GM23338 (cell line): ENCODE results near the gene KLHL25. TPM values are rescaled to one million over a fixed set of nuclear protein-coding genes. Genes with fewer than 3 reads are reported as not detected.

Experiments
- ATAC-seq: fragments of 200-7000 bp; cut with Tn5 transposase; 3 replicates; pipeline ENCODE4 v1.9.1; 2020
- DNase-seq: peaks from one replicate; pipeline ENCODE4 v3.0.0-alpha.2; 2015; ENCODE audit warnings: low spot score
- H2AFZ ChIP-seq: fragments of 200-600 bp; sonication (generic); 2 replicates; pipeline ENCODE4 v1.8.0; 2016; ENCODE audit warnings: antibody characterized with exemption, mild to moderate bottlenecking, moderate library complexity
- H3F3A ChIP-seq: fragments of 200-600 bp; sonication (generic); replicated peaks from 2 replicates; pipeline ENCODE4 v1.8.0; 2017; ENCODE audit warnings: antibody characterized with exemption, mixed run types, low read depth
- H3K27ac ChIP-seq: fragments of 200-600 bp; sonication (generic); 2 replicates; pipeline ENCODE4 v1.6.1; 2016; ENCODE audit warnings: low read depth
- H3K27me3 ChIP-seq: fragments of 200-600 bp; sonication (generic); 2 replicates; pipeline ENCODE4 v1.8.0; 2016; ENCODE audit warnings: mild to moderate bottlenecking, mixed run types, moderate library complexity; ENCODE audit not compliant: insufficient read depth
- H3K36me3 ChIP-seq: fragments of 200-600 bp; sonication (generic); 2 replicates; pipeline ENCODE4 v1.8.0; 2016; ENCODE audit warnings: mild to moderate bottlenecking; ENCODE audit not compliant: insufficient read depth
- H3K4me1 ChIP-seq: fragments of 200-600 bp; sonication (generic); 2 replicates; pipeline ENCODE4 v1.8.0; 2016; ENCODE audit warnings: mild to moderate bottlenecking, moderate library complexity; ENCODE audit not compliant: insufficient read depth
- H3K4me2 ChIP-seq: fragments of 200-600 bp; sonication (generic); 2 replicates; pipeline ENCODE4 v1.7.1; 2017; ENCODE audit warnings: mixed run types
- H3K4me3 ChIP-seq: fragments of 200-600 bp; sonication (generic); 2 replicates; pipeline ENCODE4 v1.6.1; 2016; ENCODE audit warnings: mixed run types
- H3K79me2 ChIP-seq: fragments of 200-600 bp; sonication (generic); replicated peaks from 2 replicates; pipeline ENCODE4 v1.8.0; 2017; ENCODE audit warnings: mild to moderate bottlenecking; ENCODE audit not compliant: insufficient read depth
- H3K9me2 ChIP-seq: fragments of 200-600 bp; sonication (generic); 2 replicates; pipeline ENCODE4 v1.8.0; 2017; ENCODE audit not compliant: insufficient read depth
- H4K20me1 ChIP-seq: fragments of 200-600 bp; sonication (generic); replicated peaks from 2 replicates; pipeline ENCODE4 v1.8.0; 2017; ENCODE audit warnings: mild to moderate bottlenecking; ENCODE audit not compliant: insufficient read depth
- H3K27ac Mint-ChIP-seq: 2 replicates; pipeline ENCODE4 v1.8.0; 2020; ENCODE audit warnings: inconsistent platforms, mild to moderate bottlenecking, moderate library complexity, mixed read lengths
- H3K27me3 Mint-ChIP-seq: 3 replicates; pipeline ENCODE4 v1.8.0; 2022; ENCODE audit warnings: low read depth, mild to moderate bottlenecking, moderate library complexity, mixed read lengths, inconsistent platforms; ENCODE audit not compliant: insufficient read depth, poor library complexity
- H3K36me3 Mint-ChIP-seq: 3 replicates; pipeline ENCODE4 v1.8.0; 2021; ENCODE audit warnings: low read depth, mild to moderate bottlenecking, inconsistent platforms, moderate library complexity, mixed read lengths
- H3K4me1 Mint-ChIP-seq: 3 replicates; pipeline ENCODE4 v1.8.0; 2020; ENCODE audit warnings: mild to moderate bottlenecking, inconsistent platforms, mixed read lengths
- H3K4me3 Mint-ChIP-seq: 3 replicates; pipeline ENCODE4 v1.8.0; 2021; ENCODE audit warnings: moderate library complexity, mild to moderate bottlenecking, inconsistent platforms, mixed read lengths
- H3K9me3 Mint-ChIP-seq: 3 replicates; pipeline ENCODE4 v1.8.0; 2020; ENCODE audit warnings: moderate library complexity, mild to moderate bottlenecking, inconsistent platforms, mixed read lengths
- CREB1 ChIP-seq: fragments of 250-450 bp; sonication (Bioruptor Pico); IDR thresholded peaks from 2 replicates; pipeline ENCODE4 v1.5.0; 2020; ENCODE audit warnings: low read depth, mild to moderate bottlenecking, moderate library complexity
- EZH2 ChIP-seq: fragments of 200-600 bp; sonication (generic); IDR thresholded peaks from one replicate; pipeline ENCODE4 v1.8.0; 2017; ENCODE audit warnings: antibody characterized with exemption, mild to moderate bottlenecking, low read depth; ENCODE audit not compliant: unreplicated experiment
- EZH2phosphoT487 ChIP-seq: fragments of 200-600 bp; sonication (generic); IDR thresholded peaks from one replicate; pipeline ENCODE4 v1.8.1; 2018; ENCODE audit warnings: antibody characterized with exemption; ENCODE audit not compliant: unreplicated experiment
- JUNB ChIP-seq: IDR thresholded peaks from one replicate; pipeline ENCODE4 v1.6.1; 2016; ENCODE audit warnings: antibody characterized with exemption; ENCODE audit not compliant: unreplicated experiment
- NANOG ChIP-seq: IDR thresholded peaks from 2 replicates; pipeline ENCODE4 v1.6.1; 2016; ENCODE audit warnings: antibody characterized with exemption, borderline replicate concordance
- POLR2AphosphoS5 ChIP-seq: IDR thresholded peaks from 2 replicates; pipeline ENCODE4 v1.6.1; 2016; ENCODE audit warnings: antibody characterized with exemption, low read depth
- STAT1 ChIP-seq: IDR thresholded peaks from one replicate; pipeline ENCODE4 v1.6.1; 2016; ENCODE audit warnings: antibody characterized with exemption; ENCODE audit not compliant: unreplicated experiment
- ZNF114 ChIP-seq: fragments of 250-450 bp; sonication (Bioruptor Pico); IDR thresholded peaks from 2 replicates; pipeline ENCODE4 v1.5.0; 2020; ENCODE audit warnings: mild to moderate bottlenecking, moderate library complexity
- ZNF331 ChIP-seq: fragments of 250-450 bp; sonication (Bioruptor Pico); IDR thresholded peaks from 2 replicates; pipeline ENCODE4 v1.5.0; 2020; ENCODE audit warnings: low read depth, mild to moderate bottlenecking, moderate library complexity
- polyA plus RNA-seq: library from polyadenylated mRNA; unstranded; fragments of >200 nt; fragmentation: Nextera tagmentation; extraction: Ambion mirVana; gene quantifications from 2 replicates; pipeline ENCODE4 v1.2.1, GENCODE V29; 2016
- total RNA-seq: library from RNA; depleted of rRNA; stranded (reverse); fragments of >200 nt; shearing (Covaris generic); gene quantifications from 2 replicates; pipeline ENCODE4 v1.2.3, GENCODE V29; 2014
- TF ChIP-seq, protein P1 (sequence below): IDR thresholded peaks from 2 replicates; pipeline ENCODE4 v1.6.1; 2016; ENCODE audit warnings: antibody characterized with exemption
- TF ChIP-seq, protein P2 (sequence below): fragments of 250-450 bp; sonication (Bioruptor Pico); IDR thresholded peaks from 2 replicates; pipeline ENCODE4 v1.5.0; 2020; ENCODE audit warnings: mild to moderate bottlenecking, moderate library complexity
- TF ChIP-seq, protein P3 (sequence below), 2 experiments: fragments of 200-600 bp in 1 of 2; sonication (generic) in 1 of 2; conservative IDR thresholded peaks; 2 replicates each; pipeline versions ENCODE4 v1.5.1 to v1.6.1; 2016 to 2017; ENCODE audit warnings: antibody characterized with exemption in 2 of 2, low read depth in 2 of 2, mild to moderate bottlenecking in 2 of 2, moderate library complexity in 1 of 2
- TF ChIP-seq, protein P4 (sequence below): IDR thresholded peaks from one replicate; pipeline ENCODE4 v1.6.1; 2018; ENCODE audit warnings: antibody characterized with exemption; ENCODE audit not compliant: unreplicated experiment

KLHL25 gene
- total and polyA plus RNA-seq, 2 experiments from 2014 or later, result 5.2 to 28.5 TPM

DNA sequence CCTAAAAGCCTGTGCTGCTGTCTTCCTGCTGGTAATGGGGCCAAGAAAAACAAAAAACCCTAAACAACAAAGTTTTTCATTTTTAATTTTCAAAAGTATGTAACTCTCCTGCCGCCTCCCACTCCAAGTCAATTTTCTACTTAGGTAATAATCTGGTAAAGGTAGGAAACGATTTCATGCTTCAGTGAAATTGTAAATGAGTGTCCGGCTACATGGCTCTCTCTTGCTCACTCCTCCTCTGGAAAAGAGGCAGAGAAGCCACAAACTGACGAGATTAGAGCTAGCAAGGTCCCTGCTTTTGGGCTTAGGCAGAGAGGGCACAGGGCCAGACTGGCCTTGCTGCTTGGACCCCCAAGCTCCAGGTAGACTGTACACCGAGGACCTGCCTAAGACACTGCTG lies 23.5 kb downstream of the KLHL25 start:
- DNase-seq, result no peak
- Histone ChIP-seq H3K4me1 (no peaks in the 10 kb centered on the region; the same call in 1 of the 2 replicates), H3K4me3 (no peak overlapping the region), H3K27me3 (no peaks in the 10 kb centered on the region), H4K20me1 (peaks cover 13% of the 10 kb centered on the region), H3K27ac (no peak overlapping the region), H3K9me2 (no peaks in the 10 kb centered on the region), H3K4me2 (no peak overlapping the region), H2AFZ (no peak overlapping the region), H3F3A (no peaks in the 10 kb centered on the region), H3K79me2 (peaks cover 91% of the 10 kb centered on the region), H3K36me3 (no peaks in the 10 kb centered on the region)
- no peak overlapping the region for H3K4me3 Mint-ChIP-seq
- H3K27me3 Mint-ChIP-seq, result peaks cover 4% of the 10 kb centered on the region
- no peaks in the 10 kb centered on the region for H3K9me3 Mint-ChIP-seq
- no peak for ATAC-seq
- no peak overlapping the region for H3K27ac Mint-ChIP-seq
- H3K4me1 Mint-ChIP-seq, result peaks cover 28% of the 10 kb centered on the region
- H3K36me3 Mint-ChIP-seq, result peaks cover 19% of the 10 kb centered on the region
- TF ChIP-seq POLR2AphosphoS5 (no peak), EZH2 (no peak), JUNB (no peak), NANOG (no peak), ZNF331 (CRISPR knock-in tag) (no peak), EZH2phosphoT487 (no peak), ZNF114 (no peak), CREB1 (CRISPR knock-in tag) (no peak), STAT1 (no peak)
- TF ChIP-seq, protein P1, sequence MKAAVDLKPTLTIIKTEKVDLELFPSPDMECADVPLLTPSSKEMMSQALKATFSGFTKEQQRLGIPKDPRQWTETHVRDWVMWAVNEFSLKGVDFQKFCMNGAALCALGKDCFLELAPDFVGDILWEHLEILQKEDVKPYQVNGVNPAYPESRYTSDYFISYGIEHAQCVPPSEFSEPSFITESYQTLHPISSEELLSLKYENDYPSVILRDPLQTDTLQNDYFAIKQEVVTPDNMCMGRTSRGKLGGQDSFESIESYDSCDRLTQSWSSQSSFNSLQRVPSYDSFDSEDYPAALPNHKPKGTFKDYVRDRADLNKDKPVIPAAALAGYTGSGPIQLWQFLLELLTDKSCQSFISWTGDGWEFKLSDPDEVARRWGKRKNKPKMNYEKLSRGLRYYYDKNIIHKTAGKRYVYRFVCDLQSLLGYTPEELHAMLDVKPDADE, result no peak
- TF ChIP-seq, protein P2, sequence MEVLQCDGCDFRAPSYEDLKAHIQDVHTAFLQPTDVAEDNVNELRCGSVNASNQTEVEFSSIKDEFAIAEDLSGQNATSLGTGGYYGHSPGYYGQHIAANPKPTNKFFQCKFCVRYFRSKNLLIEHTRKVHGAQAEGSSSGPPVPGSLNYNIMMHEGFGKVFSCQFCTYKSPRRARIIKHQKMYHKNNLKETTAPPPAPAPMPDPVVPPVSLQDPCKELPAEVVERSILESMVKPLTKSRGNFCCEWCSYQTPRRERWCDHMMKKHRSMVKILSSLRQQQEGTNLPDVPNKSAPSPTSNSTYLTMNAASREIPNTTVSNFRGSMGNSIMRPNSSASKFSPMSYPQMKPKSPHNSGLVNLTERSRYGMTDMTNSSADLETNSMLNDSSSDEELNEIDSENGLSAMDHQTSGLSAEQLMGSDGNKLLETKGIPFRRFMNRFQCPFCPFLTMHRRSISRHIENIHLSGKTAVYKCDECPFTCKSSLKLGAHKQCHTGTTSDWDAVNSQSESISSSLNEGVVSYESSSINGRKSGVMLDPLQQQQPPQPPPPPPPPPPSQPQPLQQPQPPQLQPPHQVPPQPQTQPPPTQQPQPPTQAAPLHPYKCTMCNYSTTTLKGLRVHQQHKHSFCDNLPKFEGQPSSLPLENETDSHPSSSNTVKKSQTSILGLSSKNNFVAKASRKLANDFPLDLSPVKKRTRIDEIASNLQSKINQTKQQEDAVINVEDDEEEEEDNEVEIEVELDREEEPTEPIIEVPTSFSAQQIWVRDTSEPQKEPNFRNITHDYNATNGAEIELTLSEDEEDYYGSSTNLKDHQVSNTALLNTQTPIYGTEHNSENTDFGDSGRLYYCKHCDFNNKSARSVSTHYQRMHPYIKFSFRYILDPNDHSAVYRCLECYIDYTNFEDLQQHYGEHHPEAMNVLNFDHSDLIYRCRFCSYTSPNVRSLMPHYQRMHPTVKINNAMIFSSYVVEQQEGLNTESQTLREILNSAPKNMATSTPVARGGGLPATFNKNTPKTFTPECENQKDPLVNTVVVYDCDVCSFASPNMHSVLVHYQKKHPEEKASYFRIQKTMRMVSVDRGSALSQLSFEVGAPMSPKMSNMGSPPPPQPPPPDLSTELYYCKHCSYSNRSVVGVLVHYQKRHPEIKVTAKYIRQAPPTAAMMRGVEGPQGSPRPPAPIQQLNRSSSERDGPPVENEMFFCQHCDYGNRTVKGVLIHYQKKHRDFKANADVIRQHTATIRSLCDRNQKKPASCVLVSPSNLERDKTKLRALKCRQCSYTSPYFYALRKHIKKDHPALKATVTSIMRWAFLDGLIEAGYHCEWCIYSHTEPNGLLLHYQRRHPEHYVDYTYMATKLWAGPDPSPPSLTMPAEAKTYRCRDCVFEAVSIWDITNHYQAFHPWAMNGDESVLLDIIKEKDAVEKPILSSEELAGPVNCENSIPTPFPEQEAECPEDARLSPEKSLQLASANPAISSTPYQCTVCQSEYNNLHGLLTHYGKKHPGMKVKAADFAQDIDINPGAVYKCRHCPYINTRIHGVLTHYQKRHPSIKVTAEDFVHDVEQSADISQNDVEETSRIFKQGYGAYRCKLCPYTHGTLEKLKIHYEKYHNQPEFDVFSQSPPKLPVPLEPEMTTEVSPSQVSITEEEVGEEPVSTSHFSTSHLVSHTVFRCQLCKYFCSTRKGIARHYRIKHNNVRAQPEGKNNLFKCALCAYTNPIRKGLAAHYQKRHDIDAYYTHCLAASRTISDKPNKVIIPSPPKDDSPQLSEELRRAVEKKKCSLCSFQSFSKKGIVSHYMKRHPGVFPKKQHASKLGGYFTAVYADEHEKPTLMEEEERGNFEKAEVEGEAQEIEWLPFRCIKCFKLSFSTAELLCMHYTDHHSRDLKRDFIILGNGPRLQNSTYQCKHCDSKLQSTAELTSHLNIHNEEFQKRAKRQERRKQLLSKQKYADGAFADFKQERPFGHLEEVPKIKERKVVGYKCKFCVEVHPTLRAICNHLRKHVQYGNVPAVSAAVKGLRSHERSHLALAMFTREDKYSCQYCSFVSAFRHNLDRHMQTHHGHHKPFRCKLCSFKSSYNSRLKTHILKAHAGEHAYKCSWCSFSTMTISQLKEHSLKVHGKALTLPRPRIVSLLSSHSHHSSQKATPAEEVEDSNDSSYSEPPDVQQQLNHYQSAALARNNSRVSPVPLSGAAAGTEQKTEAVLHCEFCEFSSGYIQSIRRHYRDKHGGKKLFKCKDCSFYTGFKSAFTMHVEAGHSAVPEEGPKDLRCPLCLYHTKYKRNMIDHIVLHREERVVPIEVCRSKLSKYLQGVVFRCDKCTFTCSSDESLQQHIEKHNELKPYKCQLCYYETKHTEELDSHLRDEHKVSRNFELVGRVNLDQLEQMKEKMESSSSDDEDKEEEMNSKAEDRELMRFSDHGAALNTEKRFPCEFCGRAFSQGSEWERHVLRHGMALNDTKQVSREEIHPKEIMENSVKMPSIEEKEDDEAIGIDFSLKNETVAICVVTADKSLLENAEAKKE (CRISPR knock-in tag), result no peak
- TF ChIP-seq, protein P3, sequence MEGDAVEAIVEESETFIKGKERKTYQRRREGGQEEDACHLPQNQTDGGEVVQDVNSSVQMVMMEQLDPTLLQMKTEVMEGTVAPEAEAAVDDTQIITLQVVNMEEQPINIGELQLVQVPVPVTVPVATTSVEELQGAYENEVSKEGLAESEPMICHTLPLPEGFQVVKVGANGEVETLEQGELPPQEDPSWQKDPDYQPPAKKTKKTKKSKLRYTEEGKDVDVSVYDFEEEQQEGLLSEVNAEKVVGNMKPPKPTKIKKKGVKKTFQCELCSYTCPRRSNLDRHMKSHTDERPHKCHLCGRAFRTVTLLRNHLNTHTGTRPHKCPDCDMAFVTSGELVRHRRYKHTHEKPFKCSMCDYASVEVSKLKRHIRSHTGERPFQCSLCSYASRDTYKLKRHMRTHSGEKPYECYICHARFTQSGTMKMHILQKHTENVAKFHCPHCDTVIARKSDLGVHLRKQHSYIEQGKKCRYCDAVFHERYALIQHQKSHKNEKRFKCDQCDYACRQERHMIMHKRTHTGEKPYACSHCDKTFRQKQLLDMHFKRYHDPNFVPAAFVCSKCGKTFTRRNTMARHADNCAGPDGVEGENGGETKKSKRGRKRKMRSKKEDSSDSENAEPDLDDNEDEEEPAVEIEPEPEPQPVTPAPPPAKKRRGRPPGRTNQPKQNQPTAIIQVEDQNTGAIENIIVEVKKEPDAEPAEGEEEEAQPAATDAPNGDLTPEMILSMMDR (conservative IDR thresholded peaks at IDR 0.05; ENCODE audit: low read depth in 2 of 2), result no peak
- TF ChIP-seq, protein P4, sequence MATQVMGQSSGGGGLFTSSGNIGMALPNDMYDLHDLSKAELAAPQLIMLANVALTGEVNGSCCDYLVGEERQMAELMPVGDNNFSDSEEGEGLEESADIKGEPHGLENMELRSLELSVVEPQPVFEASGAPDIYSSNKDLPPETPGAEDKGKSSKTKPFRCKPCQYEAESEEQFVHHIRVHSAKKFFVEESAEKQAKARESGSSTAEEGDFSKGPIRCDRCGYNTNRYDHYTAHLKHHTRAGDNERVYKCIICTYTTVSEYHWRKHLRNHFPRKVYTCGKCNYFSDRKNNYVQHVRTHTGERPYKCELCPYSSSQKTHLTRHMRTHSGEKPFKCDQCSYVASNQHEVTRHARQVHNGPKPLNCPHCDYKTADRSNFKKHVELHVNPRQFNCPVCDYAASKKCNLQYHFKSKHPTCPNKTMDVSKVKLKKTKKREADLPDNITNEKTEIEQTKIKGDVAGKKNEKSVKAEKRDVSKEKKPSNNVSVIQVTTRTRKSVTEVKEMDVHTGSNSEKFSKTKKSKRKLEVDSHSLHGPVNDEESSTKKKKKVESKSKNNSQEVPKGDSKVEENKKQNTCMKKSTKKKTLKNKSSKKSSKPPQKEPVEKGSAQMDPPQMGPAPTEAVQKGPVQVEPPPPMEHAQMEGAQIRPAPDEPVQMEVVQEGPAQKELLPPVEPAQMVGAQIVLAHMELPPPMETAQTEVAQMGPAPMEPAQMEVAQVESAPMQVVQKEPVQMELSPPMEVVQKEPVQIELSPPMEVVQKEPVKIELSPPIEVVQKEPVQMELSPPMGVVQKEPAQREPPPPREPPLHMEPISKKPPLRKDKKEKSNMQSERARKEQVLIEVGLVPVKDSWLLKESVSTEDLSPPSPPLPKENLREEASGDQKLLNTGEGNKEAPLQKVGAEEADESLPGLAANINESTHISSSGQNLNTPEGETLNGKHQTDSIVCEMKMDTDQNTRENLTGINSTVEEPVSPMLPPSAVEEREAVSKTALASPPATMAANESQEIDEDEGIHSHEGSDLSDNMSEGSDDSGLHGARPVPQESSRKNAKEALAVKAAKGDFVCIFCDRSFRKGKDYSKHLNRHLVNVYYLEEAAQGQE, result no peak
